ENCODE measurements around the gene LPCAT3.

LPCAT3 gene

GRCh38 chr12:6954316-6955107 is 63.8 kb downstream of the LPCAT3 start:
- TF ChIP-seq CTBP1 (IDR thresholded peaks at IDR 0.05; ENCODE audit: borderline replicate concordance) (no peak), SUZ12 (IDR thresholded peaks at IDR 0.05) (no peak), ELF4 (IDR thresholded peaks at IDR 0.05) (no peak), ARNT (IDR thresholded peaks at IDR 0.05) (no peak), SP1 (IDR thresholded peaks at IDR 0.05) (no peak), FOXA1 (IDR thresholded peaks at IDR 0.05) (no peak), NFRKB (IDR thresholded peaks at IDR 0.05) (no peak), BHLHE40 (IDR thresholded peaks at IDR 0.05; ENCODE audit: borderline replicate concordance) (no peak), TARDBP (IDR thresholded peaks at IDR 0.05) (no peak), LEF1 (IDR thresholded peaks at IDR 0.05; ENCODE audit: borderline replicate concordance) (no peak), FOXK2 (IDR thresholded peaks at IDR 0.05) (no peak), HDGF (IDR thresholded peaks at IDR 0.05; ENCODE audit: borderline replicate concordance) (no peak), FOXM1 (IDR thresholded peaks at IDR 0.05; ENCODE audit: borderline replicate concordance) (no peak), ZNF384 (IDR thresholded peaks at IDR 0.05) (no peak), L3MBTL2 (conservative IDR thresholded peaks at IDR 0.05) (no peak)
- TF ChIP-seq, protein P1, sequence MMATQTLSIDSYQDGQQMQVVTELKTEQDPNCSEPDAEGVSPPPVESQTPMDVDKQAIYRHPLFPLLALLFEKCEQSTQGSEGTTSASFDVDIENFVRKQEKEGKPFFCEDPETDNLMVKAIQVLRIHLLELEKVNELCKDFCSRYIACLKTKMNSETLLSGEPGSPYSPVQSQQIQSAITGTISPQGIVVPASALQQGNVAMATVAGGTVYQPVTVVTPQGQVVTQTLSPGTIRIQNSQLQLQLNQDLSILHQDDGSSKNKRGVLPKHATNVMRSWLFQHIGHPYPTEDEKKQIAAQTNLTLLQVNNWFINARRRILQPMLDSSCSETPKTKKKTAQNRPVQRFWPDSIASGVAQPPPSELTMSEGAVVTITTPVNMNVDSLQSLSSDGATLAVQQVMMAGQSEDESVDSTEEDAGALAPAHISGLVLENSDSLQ (IDR thresholded peaks at IDR 0.05) = no peak
- POLR2A ChIA-PET = interaction anchor here (2.1 to 13.3 kb wide), 2 partner anchors 8 to 15 kb away, joined by 4 to 450 read pairs; partner anchors contain the start of genes C12orf57 and RNU7-1

GRCh38 chr12:6953442-6954315 is 64.6 kb downstream of the LPCAT3 start:
- ChIA-PET CTCF (interaction anchor here (0.7 kb wide), 1 partner anchor 200 kb away, joined by 3 read pairs; no protein-coding TSS in a partner anchor), POLR2A (interaction anchor here (1.8 to 13.3 kb wide), 4 partner anchors 8 to 16 kb away, joined by 4 to 450 read pairs (median 18); partner anchors contain the start of genes C12orf57 and RNU7-1)
- no peak for DNase-seq (ENCODE audit: extremely low spot score)
- TF ChIP-seq SP1 (IDR thresholded peaks at IDR 0.05) (no peak), SUZ12 (IDR thresholded peaks at IDR 0.05) (no peak), ZNF384 (IDR thresholded peaks at IDR 0.05) (no peak), BHLHE40 (IDR thresholded peaks at IDR 0.05; ENCODE audit: borderline replicate concordance) (no peak), CTBP1 (IDR thresholded peaks at IDR 0.05; ENCODE audit: borderline replicate concordance) (no peak), ELF4 (IDR thresholded peaks at IDR 0.05) (no peak), L3MBTL2 (conservative IDR thresholded peaks at IDR 0.05) (no peak), ARNT (IDR thresholded peaks at IDR 0.05) (no peak), FOXA1 (IDR thresholded peaks at IDR 0.05) (no peak), FOXM1 (IDR thresholded peaks at IDR 0.05; ENCODE audit: borderline replicate concordance) (no peak), TARDBP (IDR thresholded peaks at IDR 0.05) (no peak), LEF1 (IDR thresholded peaks at IDR 0.05; ENCODE audit: borderline replicate concordance) (no peak), HDGF (IDR thresholded peaks at IDR 0.05; ENCODE audit: borderline replicate concordance) (no peak)
- TF ChIP-seq, protein P1 (IDR thresholded peaks at IDR 0.05) = no peak

More at GRCh38 chr12:6954316-6955107, 63.8 kb downstream of the LPCAT3 start:
- CTCF ChIA-PET = interaction anchor here (0.7 kb wide), 1 partner anchor 201 kb away, joined by 3 read pairs; no protein-coding TSS in a partner anchor
- no peak for DNase-seq (ENCODE audit: extremely low spot score)

GRCh38 chr12:6952863-6953441 is 65.3 kb downstream of the LPCAT3 start:
- ChIA-PET CTCF (interaction anchor here (1.0 to 1.1 kb wide), 2 partner anchors 9 to 12 kb away, joined by 4 to 5 read pairs; no protein-coding TSS in a partner anchor), POLR2A (interaction anchor here (1.8 to 3.3 kb wide), 2 partner anchors 9 kb away, joined by 15 to 21 read pairs; partner anchors contain the start of genes C12orf57 and RNU7-1)
- no peak for DNase-seq (ENCODE audit: extremely low spot score)
- TF ChIP-seq, protein P1 (IDR thresholded peaks at IDR 0.05) = no peak
- TF ChIP-seq SUZ12 (IDR thresholded peaks at IDR 0.05) (no peak), TARDBP (IDR thresholded peaks at IDR 0.05) (no peak), FOXK2 (IDR thresholded peaks at IDR 0.05) (no peak), NFRKB (IDR thresholded peaks at IDR 0.05) (no peak), SP1 (IDR thresholded peaks at IDR 0.05) (no peak), CTBP1 (IDR thresholded peaks at IDR 0.05; ENCODE audit: borderline replicate concordance) (no peak), LEF1 (IDR thresholded peaks at IDR 0.05; ENCODE audit: borderline replicate concordance) (no peak), ARNT (IDR thresholded peaks at IDR 0.05) (no peak), ELF4 (IDR thresholded peaks at IDR 0.05) (no peak), L3MBTL2 (conservative IDR thresholded peaks at IDR 0.05) (no peak), BHLHE40 (IDR thresholded peaks at IDR 0.05; ENCODE audit: borderline replicate concordance) (no peak)

- CTCF ChIA-PET = interaction anchor here (1.0 to 1.1 kb wide), 2 partner anchors 10 to 13 kb away, joined by 4 to 5 read pairs; no protein-coding TSS in a partner anchor
- TF ChIP-seq FOXA1 (IDR thresholded peaks at IDR 0.05) (no peak), ZNF384 (IDR thresholded peaks at IDR 0.05) (no peak), ELF4 (IDR thresholded peaks at IDR 0.05) (no peak), SUZ12 (IDR thresholded peaks at IDR 0.05) (no peak), BHLHE40 (IDR thresholded peaks at IDR 0.05; ENCODE audit: borderline replicate concordance) (no peak), SP1 (IDR thresholded peaks at IDR 0.05) (no peak), CTBP1 (IDR thresholded peaks at IDR 0.05; ENCODE audit: borderline replicate concordance) (no peak), FOXM1 (IDR thresholded peaks at IDR 0.05; ENCODE audit: borderline replicate concordance) (no peak), HDGF (IDR thresholded peaks at IDR 0.05; ENCODE audit: borderline replicate concordance) (no peak), ARNT (IDR thresholded peaks at IDR 0.05) (no peak), FOXK2 (IDR thresholded peaks at IDR 0.05) (no peak), NFRKB (IDR thresholded peaks at IDR 0.05) (no peak), L3MBTL2 (conservative IDR thresholded peaks at IDR 0.05) (no peak), TARDBP (IDR thresholded peaks at IDR 0.05) (no peak)
- no peak for DNase-seq (ENCODE audit: extremely low spot score)
- POLR2A ChIA-PET = interaction anchor here (1.8 to 3.3 kb wide), 2 partner anchors 8 to 9 kb away, joined by 15 to 21 read pairs; partner anchors contain the start of genes C12orf57 and RNU7-1
Observed at GRCh38 chr12:6952121-6952862, 66.0 kb downstream of the LPCAT3 start.
